ENCODE measurements around the gene MGAT5B.

- TF ChIP-seq REST (IDR thresholded peaks at IDR 0.05; ENCODE audit: low read depth) (no peak), EZH2 (IDR thresholded peaks at IDR 0.05) (no peak), POLR2A (IDR thresholded peaks at IDR 0.05; ENCODE audit: borderline replicate concordance, extremely low read depth, insufficient read depth, insufficient read length) (no peak), POLR2AphosphoS5 (IDR thresholded peaks at IDR 0.05; ENCODE audit: low read depth, low read length) (no peak), CTCF (IDR thresholded peaks at IDR 0.05 in 2 of 3, conservative IDR thresholded peaks at IDR 0.05 in 1 of 3; ENCODE audit: borderline replicate concordance in 1 of 3, insufficient read depth in 1 of 3, low read depth in 2 of 3, low read length in 2 of 3) (no peak), CEBPB (IDR thresholded peaks at IDR 0.05; ENCODE audit: low read depth) (no peak)
Measured at GRCh38 chr17:76901542-76902197, 33.5 kb downstream of the MGAT5B start.
